IPS-18c (cell line): Measurements from ENCODE around the gene LRIG1.

Experiments used
- H3K4me3 ChIP-seq: 2 replicates; pipeline ENCODE4 v1.7.0; 2013; ENCODE audit warnings: low read depth, mild to moderate bottlenecking, low read length, moderate library complexity; ENCODE audit not compliant: insufficient read depth
- H3K9me3 ChIP-seq: one replicate; pipeline ENCODE4 v1.6.1; 2013; ENCODE audit warnings: mild to moderate bottlenecking, low read length, moderate library complexity; ENCODE audit not compliant: control insufficient read depth, insufficient read depth

The LRIG1 gene

GRCh38 chr3:66481071-66482017, 19.5 kb downstream of the LRIG1 start:
- Histone ChIP-seq H3K4me3 (no peak overlapping the region), H3K9me3 (no peaks in the 10 kb centered on the region)

- Histone ChIP-seq H3K4me3 (no peak overlapping the region), H3K9me3 (no peaks in the 10 kb centered on the region)
These were observed 20.2 kb downstream of the LRIG1 start for GRCh38 chr3:66480666-66481065.

- Histone ChIP-seq H3K9me3 (no peaks in the 10 kb centered on the region), H3K4me3 (no peak overlapping the region)
These were observed 21.3 kb downstream of the LRIG1 start for GRCh38 chr3:66479532-66479947.

DNA sequence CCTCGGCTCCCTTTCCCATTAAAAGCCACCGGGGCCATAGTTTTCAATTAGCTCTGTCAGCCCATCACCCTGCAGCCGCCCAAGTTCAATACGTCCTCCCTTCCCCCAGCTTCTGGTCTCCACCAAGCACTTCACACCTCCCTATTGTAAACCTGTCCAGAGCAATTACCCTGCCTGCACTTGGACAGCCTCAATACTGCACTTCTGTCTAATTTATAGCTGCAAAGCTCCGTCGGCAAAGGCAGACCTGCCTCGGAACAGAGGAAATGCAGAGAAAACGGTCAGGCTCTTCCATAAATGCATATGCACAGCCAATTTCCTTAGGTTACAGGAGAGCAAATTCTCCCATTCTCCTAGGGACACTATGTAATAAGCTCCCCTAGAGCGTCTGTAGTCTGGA, 21.9 kb downstream of the LRIG1 start:
- Histone ChIP-seq H3K4me3 (no peak overlapping the region), H3K9me3 (no peaks in the 10 kb centered on the region)

GRCh38 chr3:66477856-66478255, 23.0 kb downstream of the LRIG1 start:
- no peak overlapping the region for H3K4me3 ChIP-seq

GRCh38 chr3:66476852-66477381, 23.9 kb downstream of the LRIG1 start:
- Histone ChIP-seq H3K9me3 (no peaks in the 10 kb centered on the region), H3K4me3 (no peak overlapping the region)

More at GRCh38 chr3:66477856-66478255, 23.0 kb downstream of the LRIG1 start:
- no peaks in the 10 kb centered on the region for H3K9me3 ChIP-seq

DNA sequence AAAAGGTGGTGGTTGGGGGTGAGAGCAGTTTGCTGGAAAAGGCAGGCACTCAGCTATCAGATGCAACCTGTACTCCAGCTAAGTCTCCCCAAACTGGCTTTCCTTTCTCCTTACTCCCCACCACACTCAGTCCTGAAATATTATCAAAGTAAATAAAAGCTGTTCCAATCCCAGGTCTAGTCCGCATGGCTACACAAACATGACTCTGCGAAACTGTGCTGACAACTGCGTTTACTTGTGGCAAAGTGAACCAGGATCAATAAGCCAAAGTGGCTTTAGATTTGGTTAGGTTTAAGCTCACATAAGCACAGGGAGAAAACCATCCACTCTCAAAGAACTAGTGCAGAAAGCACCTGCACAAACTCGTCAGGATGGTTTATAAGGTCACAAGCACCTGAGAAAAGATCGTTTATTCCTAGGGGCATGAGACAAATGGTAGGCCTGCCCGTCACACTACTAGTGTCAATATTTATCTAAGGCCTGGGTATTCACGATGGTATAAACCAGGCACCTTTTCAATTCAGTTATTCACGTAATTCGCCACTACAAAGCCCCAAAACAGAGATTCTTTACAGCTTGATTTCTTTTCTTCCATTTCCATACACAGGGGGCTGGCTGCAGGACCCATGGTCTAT, 25.3 kb downstream of the LRIG1 start:
- H3K4me3 ChIP-seq, result no peak overlapping the region
- H3K9me3 ChIP-seq, result no peaks in the 10 kb centered on the region

DNA sequence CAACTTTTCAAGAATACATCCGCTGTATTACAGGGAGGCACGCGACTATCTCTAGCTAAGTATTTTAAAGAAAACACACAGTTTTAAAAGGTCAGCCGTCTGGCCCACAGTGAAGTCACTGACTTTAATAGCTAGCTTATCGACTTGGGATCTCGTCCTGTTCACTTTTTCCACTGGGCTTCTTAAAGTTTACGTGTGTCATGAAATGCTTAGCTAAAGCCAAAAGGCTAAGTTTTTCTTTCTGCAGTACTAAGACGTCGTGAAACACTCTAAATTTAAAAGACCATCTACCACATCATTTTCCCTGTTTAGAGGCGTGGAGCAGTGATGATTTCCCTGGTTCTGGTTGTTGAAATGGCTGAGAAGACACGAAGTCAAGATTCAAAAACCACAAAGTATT, 27.1 kb downstream of the LRIG1 start:
- Histone ChIP-seq H3K9me3 (no peaks in the 10 kb centered on the region), H3K4me3 (no peak overlapping the region)

DNA sequence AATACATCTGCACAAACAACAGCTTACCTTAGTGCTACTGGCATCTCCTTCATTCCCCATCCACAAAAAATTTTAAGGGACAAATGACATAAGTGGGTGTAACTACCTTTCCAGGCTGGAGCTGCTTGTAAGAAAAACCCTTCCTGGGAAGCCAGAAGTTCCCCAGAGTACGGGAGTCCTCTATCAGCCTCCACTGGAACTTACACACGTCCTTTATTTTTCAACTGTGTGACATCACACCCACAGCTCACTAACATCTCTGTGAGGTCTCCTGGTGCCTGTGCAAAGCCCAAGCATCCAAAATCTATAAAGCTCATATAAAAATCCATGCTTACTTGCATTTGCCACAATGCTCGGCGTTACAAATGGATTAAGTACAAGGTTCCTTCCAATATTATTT, 27.6 kb downstream of the LRIG1 start:
- Histone ChIP-seq H3K9me3 (no peaks in the 10 kb centered on the region), H3K4me3 (no peak overlapping the region)

DNA sequence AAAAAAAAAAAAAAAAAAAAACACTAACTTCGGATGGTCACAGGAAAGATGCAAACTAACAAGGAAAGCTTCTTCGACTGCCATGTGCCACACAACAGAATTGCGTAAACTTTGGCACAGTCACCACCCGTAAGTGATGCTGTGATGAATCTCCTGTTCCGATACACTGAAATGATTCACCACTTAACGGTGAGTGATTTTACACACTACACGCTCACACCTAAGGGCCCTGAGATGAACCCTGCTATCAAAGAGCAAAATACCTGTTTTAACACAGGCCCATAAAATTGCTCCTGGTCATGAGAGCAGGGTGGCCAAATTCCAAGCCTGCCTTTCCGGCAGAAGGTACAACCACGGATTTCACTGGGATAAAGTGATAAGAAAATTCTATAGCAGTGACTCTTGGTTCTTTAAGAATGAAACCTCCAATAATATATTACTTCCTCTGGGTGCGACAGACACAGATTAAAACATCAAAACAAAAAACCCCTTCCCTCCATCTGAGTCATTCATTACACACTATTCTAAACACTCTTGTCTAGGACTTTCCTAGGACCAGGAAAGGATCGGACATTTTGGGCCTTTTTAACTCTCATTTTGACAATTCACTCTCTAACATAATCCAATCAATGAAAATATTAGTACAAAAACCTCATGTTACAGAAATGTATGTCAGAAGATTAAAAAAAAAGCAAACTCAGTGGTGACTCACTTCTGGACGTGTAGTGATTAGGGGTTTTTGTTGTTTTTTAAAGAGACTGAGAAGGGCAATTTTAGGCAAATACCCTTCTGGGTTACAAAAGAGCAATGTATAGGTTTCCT, 28.3 kb downstream of the LRIG1 start:
- H3K4me3 ChIP-seq, result no peak overlapping the region
- H3K9me3 ChIP-seq, result no peaks in the 10 kb centered on the region

- Histone ChIP-seq H3K9me3 (no peaks in the 10 kb centered on the region), H3K4me3 (no peak overlapping the region)
These were observed 29.7 kb downstream of the LRIG1 start for GRCh38 chr3:66470956-66471686.

GRCh38 chr3:66470285-66470684, 30.5 kb downstream of the LRIG1 start:
- H3K9me3 ChIP-seq, result no peaks in the 10 kb centered on the region

DNA sequence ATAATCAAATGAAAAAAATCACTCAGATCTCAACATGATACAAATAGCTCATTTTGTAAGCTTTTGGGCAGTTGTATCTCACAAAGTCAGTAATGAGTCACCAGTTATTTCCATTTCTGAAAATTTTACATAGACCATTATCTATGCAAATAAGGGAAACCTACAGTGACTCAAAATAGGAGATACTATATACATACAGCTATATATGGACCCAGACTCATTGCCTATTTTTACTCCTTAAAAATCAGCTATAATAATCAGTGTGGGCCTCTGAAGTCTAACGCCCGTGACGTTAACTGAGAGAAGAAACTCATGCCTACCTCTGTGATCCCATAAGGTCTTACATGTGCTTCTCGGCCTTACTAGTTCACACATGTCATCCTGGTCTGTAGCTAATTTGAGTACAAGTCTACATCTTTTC, 31.6 kb downstream of the LRIG1 start:
- no peaks in the 10 kb centered on the region for H3K9me3 ChIP-seq
- no peak overlapping the region for H3K4me3 ChIP-seq

More at GRCh38 chr3:66470285-66470684, 30.5 kb downstream of the LRIG1 start:
- no peak overlapping the region for H3K4me3 ChIP-seq

GRCh38 chr3:66467996-66468735, 32.7 kb downstream of the LRIG1 start:
- H3K4me3 ChIP-seq, result no peak overlapping the region
- no peaks in the 10 kb centered on the region for H3K9me3 ChIP-seq

DNA sequence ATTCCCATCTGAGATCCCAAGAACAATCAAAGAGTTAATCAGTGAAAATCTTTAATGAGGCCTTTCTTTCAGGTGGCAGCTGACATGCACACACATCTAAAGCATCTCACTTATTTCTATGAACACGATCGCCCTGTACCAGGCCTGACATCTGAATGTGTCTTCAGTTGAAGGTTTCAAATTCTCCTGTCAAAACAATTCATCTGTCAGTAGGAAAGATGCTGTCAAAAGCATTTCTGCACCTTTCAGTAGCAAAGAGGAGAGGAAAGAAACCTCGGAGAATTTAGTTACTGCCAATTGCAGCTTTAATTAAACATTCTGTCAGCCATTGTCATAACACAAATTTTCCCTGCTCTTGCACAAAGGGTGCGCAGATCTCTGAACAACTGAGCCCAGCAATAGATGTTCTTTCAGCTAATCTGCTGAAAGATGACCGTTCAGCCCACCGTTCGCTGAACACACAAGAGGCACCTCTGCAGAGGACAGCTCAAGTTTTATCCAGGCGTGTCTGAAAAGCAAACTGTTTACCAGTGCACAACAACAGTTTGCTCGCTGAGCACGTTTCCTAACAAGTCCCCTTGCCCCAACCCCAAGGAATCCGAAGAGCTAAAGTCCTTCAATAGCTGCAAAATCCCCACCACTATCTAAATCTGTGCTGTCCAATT, 34.1 kb downstream of the LRIG1 start:
- H3K4me3 ChIP-seq, result no peak overlapping the region
- H3K9me3 ChIP-seq, result no peaks in the 10 kb centered on the region

GRCh38 chr3:66465587-66465986, 35.2 kb downstream of the LRIG1 start:
- Histone ChIP-seq H3K4me3 (no peak overlapping the region), H3K9me3 (no peaks in the 10 kb centered on the region)
